HCT116 (cell line): Measurements from ENCODE around the gene PLCB1. TPM values are rescaled to one million over a fixed set of nuclear protein-coding genes. Genes with fewer than 3 reads are reported as not detected.

Source experiments
- ATAC-seq: fragments of 200-7000 bp; cut with Tn5 transposase; 2 replicates; pipeline ENCODE4 v1.9.1; 2020; ENCODE audit warnings: mild to moderate bottlenecking, moderate library complexity
- BruUV-seq: library from RNA; stranded (reverse); fragments of 400-500 nt; replicated peaks from 2 replicates; lab custom pipeline; 2021; lab: Mats Ljungman, UMichigan
- CTCF ChIA-PET: fragments of 300-600 bp; sonication (Branson Sonifier 250); formaldehyde crosslinking; loops from one replicate; lab custom pipeline; 2021; ENCODE audit warnings: antibody characterized with exemption; lab: Charles Lee
- POLR2A ChIA-PET: fragments of 300-600, 350-600 bp; sonication (Branson Sonifier 250); formaldehyde crosslinking; loops from one replicate; lab custom pipeline; 2021; ENCODE audit warnings: antibody characterized with exemption; lab: Charles Lee
- RAD21 ChIA-PET, 2 experiments: fragments of 300-600 bp; sonication (Branson Sonifier 250); formaldehyde crosslinking; loops; one replicate each; lab custom pipeline; 2023; ENCODE audit warnings: low total read pairs in 2 of 2; ENCODE audit not compliant: uncharacterized antibody in 2 of 2, unreplicated experiment in 2 of 2, low non-redundant PET in 1 of 2; lab: Charles Lee
- DNase-seq: peaks from one replicate; pipeline ENCODE4 v3.0.0-alpha.2; 2010; ENCODE audit warnings: low read depth, low spot score
- H2AFZ ChIP-seq: fragments of 200-600 bp; shearing (Covaris generic), sonication (generic); 2 replicates; pipeline ENCODE4 v1.6.1; 2017; ENCODE audit warnings: low read depth, mixed run types, mixed read lengths, antibody characterized with exemption, low read length; ENCODE audit not compliant: poor library complexity, severe bottlenecking
- H3K27ac ChIP-seq: 2 replicates; pipeline ENCODE4 v1.5.1; 2012; ENCODE audit warnings: low read depth, low read length
- H3K27me3 ChIP-seq: fragments of 200-600 bp; sonication (generic); 2 replicates; pipeline ENCODE4 v1.6.1; 2016; ENCODE audit warnings: mixed run types, low read length, mixed read lengths; ENCODE audit not compliant: insufficient read depth
- H3K36me3 ChIP-seq, 2 experiments: fragments of 200-500 bp in 1 of 2; fragments of 200-600 bp in 1 of 2; sonication (Bioruptor generic) in 1 of 2; sonication (generic) in 1 of 2; 2 replicates each; pipeline versions ENCODE4 v1.5.1 to v1.6.1; 2014 to 2016; ENCODE audit warnings: low read length in 2 of 2, inconsistent platforms in 1 of 2, mixed read lengths in 1 of 2, mixed run types in 1 of 2; ENCODE audit not compliant: insufficient read depth in 2 of 2, control insufficient read depth in 1 of 2
- H3K4me1 ChIP-seq, 2 experiments: fragments of 200-600 bp in 1 of 2; sonication (generic) in 1 of 2; 2 replicates each; pipeline versions ENCODE4 v1.5.1 to v1.6.1; 2012 to 2017; ENCODE audit warnings: low read length in 2 of 2, inconsistent platforms in 1 of 2, mild to moderate bottlenecking in 1 of 2, mixed read lengths in 1 of 2, mixed run types in 1 of 2, moderate library complexity in 1 of 2; ENCODE audit not compliant: insufficient read depth in 2 of 2, control insufficient read depth in 1 of 2
- H3K4me2 ChIP-seq: fragments of 200-600 bp; sonication (generic); 2 replicates; pipeline ENCODE4 v1.6.1; 2017; ENCODE audit warnings: mixed run types, low read length, mixed read lengths
- H3K4me3 ChIP-seq, 2 experiments: fragments of 200-600 bp in 1 of 2; sonication (generic) in 1 of 2; replicated peaks in 1 of 2; 2 replicates each; pipeline ENCODE4 v1.5.1; 2011 to 2016; ENCODE audit warnings: low read length in 2 of 2, control low read depth in 1 of 2, low read depth in 1 of 2, mild to moderate bottlenecking in 1 of 2, mixed read lengths in 1 of 2, mixed run types in 1 of 2
- H3K79me2 ChIP-seq: fragments of 200-600 bp; sonication (generic); 2 replicates; pipeline ENCODE4 v1.6.1; 2017; ENCODE audit warnings: mild to moderate bottlenecking, mixed run types, low read length, moderate library complexity, mixed read lengths; ENCODE audit not compliant: insufficient read depth
- H3K9ac ChIP-seq: fragments of 200-600 bp; sonication (generic); 2 replicates; pipeline ENCODE4 v1.6.1; 2016; ENCODE audit warnings: low read length, mixed read lengths
- H3K9me2 ChIP-seq: fragments of 200-600 bp; sonication (generic), shearing (Covaris generic); 2 replicates; pipeline ENCODE4 v1.6.1; 2017; ENCODE audit warnings: mixed run types, mild to moderate bottlenecking, moderate library complexity; ENCODE audit not compliant: insufficient read depth
- H3K9me3 ChIP-seq, 2 experiments: fragments of 200-500 bp in 1 of 2; fragments of 200-600 bp in 1 of 2; sonication (Bioruptor generic) in 1 of 2; sonication (generic) in 1 of 2; 2 replicates each; pipeline ENCODE4 v1.6.1; 2014 to 2017; ENCODE audit warnings: low read length in 2 of 2, mixed read lengths in 2 of 2, inconsistent platforms in 1 of 2, low read depth in 1 of 2, mild to moderate bottlenecking in 1 of 2, mixed run types in 1 of 2, moderate library complexity in 1 of 2; ENCODE audit not compliant: control insufficient read depth in 1 of 2, insufficient read depth in 1 of 2
- H4K20me1 ChIP-seq: fragments of 200-600 bp; sonication (generic), shearing (Covaris generic); 2 replicates; pipeline ENCODE4 v1.6.1; 2017; ENCODE audit warnings: mixed run types, mild to moderate bottlenecking, moderate library complexity; ENCODE audit not compliant: insufficient read depth
- CBX3 ChIP-seq: IDR thresholded peaks from 2 replicates; pipeline ENCODE4 v1.6.1; 2012; ENCODE audit warnings: low read depth
- CEBPB ChIP-seq: IDR thresholded peaks from 2 replicates; pipeline ENCODE4 v1.6.1; 2012; ENCODE audit warnings: low read depth
- EGR1 ChIP-seq: IDR thresholded peaks from 2 replicates; pipeline ENCODE4 v1.6.1; 2012; ENCODE audit warnings: low read depth
- EZH2 ChIP-seq: fragments of 200-600 bp; sonication (generic); IDR thresholded peaks from 2 replicates; pipeline ENCODE4 v1.6.1; 2017; ENCODE audit warnings: antibody characterized with exemption, mixed run types
- EZH2phosphoT487 ChIP-seq: fragments of 200-600 bp; IDR thresholded peaks from 2 replicates; pipeline ENCODE4 v1.6.1; 2018; ENCODE audit warnings: antibody characterized with exemption, borderline replicate concordance
- FOSL1 ChIP-seq: IDR thresholded peaks from 2 replicates; pipeline ENCODE4 v1.6.1; 2012; ENCODE audit warnings: low read depth
- JUND ChIP-seq: IDR thresholded peaks from 2 replicates; pipeline ENCODE4 v1.6.1; 2012
- POLR2A ChIP-seq: IDR thresholded peaks from 2 replicates; pipeline ENCODE4 v1.7.0; 2011; ENCODE audit warnings: borderline replicate concordance; ENCODE audit not compliant: insufficient read depth, insufficient read length; ENCODE audit errors: extremely low read depth
- POLR2AphosphoS5 ChIP-seq: IDR thresholded peaks from 2 replicates; pipeline ENCODE4 v1.6.1; 2011; ENCODE audit warnings: mild to moderate bottlenecking, low read depth, low read length, moderate library complexity
- RAD21 ChIP-seq: IDR thresholded peaks from 2 replicates; pipeline ENCODE4 v1.6.1; 2012; ENCODE audit warnings: low read depth, mild to moderate bottlenecking
- REST ChIP-seq: IDR thresholded peaks from 2 replicates; pipeline ENCODE4 v1.6.1; 2012; ENCODE audit warnings: low read depth
- SIN3A ChIP-seq: IDR thresholded peaks from 2 replicates; pipeline ENCODE4 v1.6.1; 2012; ENCODE audit warnings: low read depth
- SP1 ChIP-seq: IDR thresholded peaks from 2 replicates; pipeline ENCODE4 v1.6.1; 2012; ENCODE audit warnings: low read depth
- TCF7L2 ChIP-seq: IDR thresholded peaks from 2 replicates; pipeline ENCODE4 v1.7.0; 2011; ENCODE audit warnings: borderline replicate concordance, inconsistent platforms; ENCODE audit not compliant: insufficient read depth, insufficient read length; ENCODE audit errors: extremely low read depth
- ZNF274 ChIP-seq: fragments of 200-500 bp; sonication (Bioruptor generic); IDR thresholded peaks from 2 replicates; pipeline ENCODE4 v1.6.1; 2014; ENCODE audit warnings: mild to moderate bottlenecking, low read depth, low read length, inconsistent platforms
- intact Hi-C: fragments of 100-400 bp; cut with micrococcal nuclease; formaldehyde crosslinking; loops from 2 replicates; pipeline ENCODE4 v1.10.0; 2022
- total RNA-seq: library from RNA; stranded (reverse); gene quantifications from one replicate; pipeline ENCODE4 v1.2.1, GENCODE V29; 2021; ENCODE audit not compliant: unreplicated experiment
- TF ChIP-seq, protein P1 (sequence below): IDR thresholded peaks from 2 replicates; pipeline ENCODE4 v1.6.1; 2011; ENCODE audit warnings: mild to moderate bottlenecking, low read length, moderate library complexity; ENCODE audit not compliant: insufficient replicate concordance; ENCODE audit errors: extremely low read depth
- TF ChIP-seq, protein P2 (sequence below): IDR thresholded peaks from 2 replicates; pipeline ENCODE4 v1.6.1; 2012
- TF ChIP-seq, protein P3 (sequence below), 3 experiments: fragments of 200-600 bp in 1 of 3; sonication (generic) in 1 of 3; IDR thresholded peaks in 2 of 3; conservative IDR thresholded peaks in 1 of 3; 2 replicates each; pipeline ENCODE4 v1.5.1; 2012 to 2017; ENCODE audit warnings: low read depth in 2 of 3, low read length in 2 of 3, antibody characterized with exemption in 1 of 3, borderline replicate concordance in 1 of 3, control low read depth in 1 of 3, mild to moderate bottlenecking in 1 of 3, mixed read lengths in 1 of 3, mixed run types in 1 of 3, moderate library complexity in 1 of 3; ENCODE audit not compliant: insufficient read depth in 1 of 3

PLCB1 gene
- total RNA-seq, 1 experiment from 2014 or later: 15.8 TPM

DNA sequence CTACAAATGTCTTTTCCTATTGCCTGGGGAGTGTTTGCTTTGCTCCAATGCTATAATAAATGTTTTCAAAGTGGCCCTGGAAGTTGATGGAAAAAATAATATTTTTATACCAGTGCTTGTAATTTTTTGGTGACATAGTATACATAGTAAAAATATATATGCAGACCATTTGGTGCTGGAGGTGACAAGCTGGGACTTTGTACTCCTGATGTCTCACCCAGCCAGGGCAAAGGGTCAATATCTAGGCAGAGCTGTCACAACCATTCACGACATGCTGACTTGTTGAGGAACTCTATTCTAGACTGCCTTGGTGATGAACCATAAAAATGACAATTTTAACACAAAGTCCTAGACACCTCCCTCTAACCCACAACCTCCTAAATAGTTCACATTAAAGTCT is 203.0 kb downstream of the PLCB1 start:
- ATAC-seq (no peak), DNase-seq (no peak)
- Histone ChIP-seq H3K4me1 (no peaks in the 10 kb centered on the region), H2AFZ (no peak overlapping the region), H3K9me3 (no peaks in the 10 kb centered on the region), H3K4me2 (no peak overlapping the region), H3K27ac (no peak overlapping the region), H3K79me2 (no peaks in the 10 kb centered on the region), H3K4me3 (no peak overlapping the region), H3K36me3 (no peaks in the 10 kb centered on the region), H3K9ac (no peak overlapping the region), H3K27me3 (no peaks in the 10 kb centered on the region), H3K9me2 (no peaks in the 10 kb centered on the region), H4K20me1 (no peaks in the 10 kb centered on the region)
- intact Hi-C loops: no loop called here
- CTCF ChIA-PET: no interaction called here
- RAD21 ChIA-PET: no interaction called here
- BruUV-seq: no TSS peak
- POLR2A ChIA-PET: no interaction called here
- TF ChIP-seq SP1 (no peak), JUND (no peak), EGR1 (no peak), CBX3 (no peak), REST (no peak), ZNF274 (no peak), SIN3A (no peak), EZH2 (no peak), FOSL1 (no peak), POLR2A (no peak), POLR2AphosphoS5 (no peak), CEBPB (no peak), EZH2phosphoT487 (no peak), RAD21 (no peak), TCF7L2 (no peak)
- TF ChIP-seq, protein P1, sequence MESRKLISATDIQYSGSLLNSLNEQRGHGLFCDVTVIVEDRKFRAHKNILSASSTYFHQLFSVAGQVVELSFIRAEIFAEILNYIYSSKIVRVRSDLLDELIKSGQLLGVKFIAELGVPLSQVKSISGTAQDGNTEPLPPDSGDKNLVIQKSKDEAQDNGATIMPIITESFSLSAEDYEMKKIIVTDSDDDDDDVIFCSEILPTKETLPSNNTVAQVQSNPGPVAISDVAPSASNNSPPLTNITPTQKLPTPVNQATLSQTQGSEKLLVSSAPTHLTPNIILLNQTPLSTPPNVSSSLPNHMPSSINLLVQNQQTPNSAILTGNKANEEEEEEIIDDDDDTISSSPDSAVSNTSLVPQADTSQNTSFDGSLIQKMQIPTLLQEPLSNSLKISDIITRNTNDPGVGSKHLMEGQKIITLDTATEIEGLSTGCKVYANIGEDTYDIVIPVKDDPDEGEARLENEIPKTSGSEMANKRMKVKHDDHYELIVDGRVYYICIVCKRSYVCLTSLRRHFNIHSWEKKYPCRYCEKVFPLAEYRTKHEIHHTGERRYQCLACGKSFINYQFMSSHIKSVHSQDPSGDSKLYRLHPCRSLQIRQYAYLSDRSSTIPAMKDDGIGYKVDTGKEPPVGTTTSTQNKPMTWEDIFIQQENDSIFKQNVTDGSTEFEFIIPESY: no peak
- TF ChIP-seq, protein P2, sequence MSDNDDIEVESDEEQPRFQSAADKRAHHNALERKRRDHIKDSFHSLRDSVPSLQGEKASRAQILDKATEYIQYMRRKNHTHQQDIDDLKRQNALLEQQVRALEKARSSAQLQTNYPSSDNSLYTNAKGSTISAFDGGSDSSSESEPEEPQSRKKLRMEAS: no peak
- TF ChIP-seq, protein P3, sequence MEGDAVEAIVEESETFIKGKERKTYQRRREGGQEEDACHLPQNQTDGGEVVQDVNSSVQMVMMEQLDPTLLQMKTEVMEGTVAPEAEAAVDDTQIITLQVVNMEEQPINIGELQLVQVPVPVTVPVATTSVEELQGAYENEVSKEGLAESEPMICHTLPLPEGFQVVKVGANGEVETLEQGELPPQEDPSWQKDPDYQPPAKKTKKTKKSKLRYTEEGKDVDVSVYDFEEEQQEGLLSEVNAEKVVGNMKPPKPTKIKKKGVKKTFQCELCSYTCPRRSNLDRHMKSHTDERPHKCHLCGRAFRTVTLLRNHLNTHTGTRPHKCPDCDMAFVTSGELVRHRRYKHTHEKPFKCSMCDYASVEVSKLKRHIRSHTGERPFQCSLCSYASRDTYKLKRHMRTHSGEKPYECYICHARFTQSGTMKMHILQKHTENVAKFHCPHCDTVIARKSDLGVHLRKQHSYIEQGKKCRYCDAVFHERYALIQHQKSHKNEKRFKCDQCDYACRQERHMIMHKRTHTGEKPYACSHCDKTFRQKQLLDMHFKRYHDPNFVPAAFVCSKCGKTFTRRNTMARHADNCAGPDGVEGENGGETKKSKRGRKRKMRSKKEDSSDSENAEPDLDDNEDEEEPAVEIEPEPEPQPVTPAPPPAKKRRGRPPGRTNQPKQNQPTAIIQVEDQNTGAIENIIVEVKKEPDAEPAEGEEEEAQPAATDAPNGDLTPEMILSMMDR (IDR thresholded peaks at IDR 0.05 in 2 of 3, conservative IDR thresholded peaks at IDR 0.05 in 1 of 3; ENCODE audit: borderline replicate concordance in 1 of 3, insufficient read depth in 1 of 3, low read depth in 2 of 3, low read length in 2 of 3): no peak
